ENCODE results near the gene UQCRHL.

- no peak for TF ChIP-seq CTCF (IDR thresholded peaks at IDR 0.05 in 8 of 11, conservative IDR thresholded peaks at IDR 0.05 in 3 of 11)
- TF ChIP-seq POLR2A (IDR thresholded peaks at IDR 0.05): no peak
Observed at GRCh38 chr1:15764269-15764764, 43.1 kb downstream of the UQCRHL start.

All from spleen (tissue), 7 donors.